ENCODE results near the gene SYT14.

DNA sequence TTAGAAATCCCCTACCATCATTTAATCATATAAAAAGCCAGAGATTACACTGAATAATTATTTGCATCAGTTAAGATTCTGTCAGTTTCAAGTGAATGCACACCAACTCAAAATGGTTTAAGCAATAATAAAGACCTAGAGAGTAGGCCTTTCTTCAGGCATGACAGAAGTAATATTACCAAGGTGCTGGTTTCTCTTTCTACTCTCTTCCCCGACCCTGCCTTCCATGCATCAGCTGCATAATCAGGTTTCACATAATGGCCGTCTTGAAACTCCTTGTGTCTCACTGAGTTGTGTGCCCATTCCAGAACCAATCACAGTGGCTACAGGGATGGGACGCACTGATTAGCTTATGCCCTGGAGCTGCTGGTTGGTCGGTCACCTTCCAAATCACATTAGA is 191.1 kb downstream of the SYT14 start:
- TF ChIP-seq, protein P1, sequence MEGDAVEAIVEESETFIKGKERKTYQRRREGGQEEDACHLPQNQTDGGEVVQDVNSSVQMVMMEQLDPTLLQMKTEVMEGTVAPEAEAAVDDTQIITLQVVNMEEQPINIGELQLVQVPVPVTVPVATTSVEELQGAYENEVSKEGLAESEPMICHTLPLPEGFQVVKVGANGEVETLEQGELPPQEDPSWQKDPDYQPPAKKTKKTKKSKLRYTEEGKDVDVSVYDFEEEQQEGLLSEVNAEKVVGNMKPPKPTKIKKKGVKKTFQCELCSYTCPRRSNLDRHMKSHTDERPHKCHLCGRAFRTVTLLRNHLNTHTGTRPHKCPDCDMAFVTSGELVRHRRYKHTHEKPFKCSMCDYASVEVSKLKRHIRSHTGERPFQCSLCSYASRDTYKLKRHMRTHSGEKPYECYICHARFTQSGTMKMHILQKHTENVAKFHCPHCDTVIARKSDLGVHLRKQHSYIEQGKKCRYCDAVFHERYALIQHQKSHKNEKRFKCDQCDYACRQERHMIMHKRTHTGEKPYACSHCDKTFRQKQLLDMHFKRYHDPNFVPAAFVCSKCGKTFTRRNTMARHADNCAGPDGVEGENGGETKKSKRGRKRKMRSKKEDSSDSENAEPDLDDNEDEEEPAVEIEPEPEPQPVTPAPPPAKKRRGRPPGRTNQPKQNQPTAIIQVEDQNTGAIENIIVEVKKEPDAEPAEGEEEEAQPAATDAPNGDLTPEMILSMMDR (IDR thresholded peaks at IDR 0.05), result no peak
- no peak for TF ChIP-seq POLR2A (IDR thresholded peaks at IDR 0.05)

Measured in thyroid gland (tissue), 4 donors.